Heart left ventricle (tissue), 16 donors: ENCODE measurements around the gene ZNF627. TPM values are rescaled to one million over a fixed set of nuclear protein-coding genes. Genes with fewer than 3 reads are reported as not detected.

Experiments
- ATAC-seq, 4 donors: fragments of 200-7000 bp; cut with Tn5 transposase; one replicate each; pipeline ENCODE4 v1.9.1; 2020 to 2022; ENCODE audit warnings: moderate library complexity in 4 of 4, mild to moderate bottlenecking in 3 of 4, moderate number of reproducible peaks in 1 of 4
- DNase-seq, 5 donors: peaks; one replicate each; pipeline ENCODE4 v3.0.0-alpha.2; 2020
- H3K27ac ChIP-seq, 12 donors: fragments of 200-600 bp; sonication (generic) in 4 of 12; one replicate each; pipeline versions ENCODE4 v1.5.0 to v1.8.0; 2016 to 2022; ENCODE audit warnings: mild to moderate bottlenecking in 2 of 12
- H3K27me3 ChIP-seq, 9 donors: fragments of 200-600 bp; sonication (generic) in 2 of 9; one replicate each; pipeline versions ENCODE4 v1.5.1 to v1.8.0; 2016 to 2022; ENCODE audit warnings: mild to moderate bottlenecking in 3 of 9
- H3K36me3 ChIP-seq, 9 donors: fragments of 200-600 bp; sonication (generic) in 2 of 9; one replicate each; pipeline versions ENCODE4 v1.5.0 to v1.8.0; 2018 to 2022; ENCODE audit warnings: mild to moderate bottlenecking in 2 of 9
- H3K4me1 ChIP-seq, 12 donors: fragments of 200-600 bp; sonication (generic) in 4 of 12; one replicate each; pipeline versions ENCODE4 v1.5.0 to v1.8.0; 2016 to 2022; ENCODE audit warnings: mild to moderate bottlenecking in 3 of 12
- H3K4me3 ChIP-seq, 12 donors: fragments of 200-600 bp; sonication (generic) in 4 of 12; one replicate each; pipeline versions ENCODE4 v1.5.0 to v1.8.0; 2017 to 2022; ENCODE audit warnings: mild to moderate bottlenecking in 9 of 12, moderate library complexity in 4 of 12
- H3K9me3 ChIP-seq, 12 donors: fragments of 200-600 bp; sonication (generic) in 4 of 12; one replicate each; pipeline versions ENCODE4 v1.5.0 to v1.8.0; 2016 to 2022; ENCODE audit warnings: mild to moderate bottlenecking in 1 of 12
- CTCF ChIP-seq, 12 donors: fragments of 200-600 bp; sonication (generic) in 4 of 12; IDR thresholded peaks; one replicate each; pipeline versions ENCODE4 v1.5.0 to v1.8.0; 2018 to 2022; ENCODE audit warnings: antibody characterized with exemption in 12 of 12, mild to moderate bottlenecking in 5 of 12
- POLR2A ChIP-seq, 2 donors: fragments of 450-650 bp; IDR thresholded peaks; one replicate each; pipeline ENCODE4 v1.6.1; 2017; ENCODE audit warnings: antibody characterized with exemption in 2 of 2, mild to moderate bottlenecking in 2 of 2, moderate library complexity in 2 of 2
- WGBS, 4 donors: extraction: QIAGEN DNeasy Blood & Tissue Kit in 2 of 4; methylation state at CpG; one replicate each; pipeline versions ENCODE4 v1.1.5 to v1.1.7; 2013 to 2018; 5-methylcytosine and 5-hydroxymethylcytosine counted together
- intact Hi-C, 10 donors: fragments of 100-400 bp; cut with DNase I; formaldehyde crosslinking; loops; one replicate each; pipeline versions ENCODE4 v1.11.1 to v1.14.2; 2022
- polyA plus RNA-seq, 2 donors: library from polyadenylated mRNA; stranded (reverse); fragments of 200-250 nt; gene quantifications; one replicate each; pipeline ENCODE4 v1.2.3, GENCODE V29; 2013
- total RNA-seq, 9 donors: library from RNA; depleted of rRNA in 2 of 9; stranded (reverse); fragments of >200 nt in 2 of 9; fragmentation: NEBNext Ultra II Directional in 3 of 9; extraction: Animal tissue kit (Norgen Biotek cat#: 25700) in 3 of 9; gene quantifications; one replicate each; pipeline versions ENCODE4 v1.1.0 to v1.2.4, GENCODE V29; 2016 to 2023
- donor health status: ischemic (EF 13 %, LVEDD 7.1; RV severe dilation, severe dysfunction).
- donor health status: healthy with polysubstance abuse.
- donor health status: DM: no; HTN: yes; CAD: no.
- donor health status: DM: no; HTN: no; CAD: no.
- donor health status: ischemic (EF 25% LVEDD 6.9; RV normal size, moderate dysfunction).
- donor health status: ischemic (EF 25% LVEDD 5.7; RV mildly dilated, moderate dysfunction).
- donor health status: healthy.
- donor health status: DM: yes; HTN: yes; CAD: no.
- donor health status: ischemic (EF 35%, LVEDD 5.7; RV mildly dilated, moderate dysfunction).
- donor health status: nonischemic (EF 11% LVEDD 7.7; RV severe dilation, severe dysfunction).
- donor health status: DM: yes; HTN: yes; CAD: no.
- donor health status: PGD.
- donor health status: ischemic (EF 29% LVEDD 5.4; RV normal size, mild dysfunction).
- donor health status: nonischemic (EF 23%, LVEDD 6.1; RV moderate dilation, normal function).

Gene ZNF627
- total and polyA plus RNA-seq, 11 donors: 2.5 to 9.2 (median 5.5) TPM

GRCh38 chr19:11550265-11550664, 47.0 kb upstream of the ZNF627 start:
- peaks cover 0 to 5% (median 0%) of the 10 kb centered on the region in 12 donors for H3K4me1 ChIP-seq
- no peak for DNase-seq
- no peaks in the 10 kb centered on the region for H3K9me3 ChIP-seq
- H3K36me3 ChIP-seq: peaks cover 0 to 47% (median 27%) of the 10 kb centered on the region in 9 donors
- no peak for ATAC-seq
- H3K27ac ChIP-seq: peak overlapping the region in 1 of 12 donors; percentile 89
- intact Hi-C loops: no loop called here
- H3K4me3 ChIP-seq: no peak overlapping the region
- H3K27me3 ChIP-seq: no peaks in the 10 kb centered on the region
- TF ChIP-seq POLR2A (IDR thresholded peaks at IDR 0.05): no peak
- TF ChIP-seq CTCF (IDR thresholded peaks at IDR 0.05): no peak
- WGBS, 4 donors: 87 to 98% (median 90%) methylated on average over 8 of the region's 8 CpGs

- Histone ChIP-seq H3K36me3 (peaks cover 0 to 46% (median 30%) of the 10 kb centered on the region in 9 donors), H3K27me3 (no peaks in the 10 kb centered on the region), H3K9me3 (no peaks in the 10 kb centered on the region), H3K4me1 (peaks cover 0 to 14% (median 0%) of the 10 kb centered on the region in 12 donors), H3K27ac (peak overlapping the region in 1 of 12 donors; percentile 89), H3K4me3 (no peak overlapping the region)
- ATAC-seq: peak in 3 of 4 donors; percentile 6 to 55 (median 18)
- DNase-seq: peak in 1 of 5 donors; percentile 65
- WGBS, 4 donors: 77 to 88% (median 81%) methylated on average over 10 to 26 of the region's 26 CpGs
- intact Hi-C loops: no loop called here
- peak in 7 of 12 donors; percentile 10 to 39 (median 29) for TF ChIP-seq CTCF (IDR thresholded peaks at IDR 0.05)
- no peak for TF ChIP-seq POLR2A (IDR thresholded peaks at IDR 0.05)
These were observed 45.6 kb upstream of the ZNF627 start for GRCh38 chr19:11551603-11552235.

GRCh38 chr19:11552666-11553372, 44.5 kb upstream of the ZNF627 start:
- no peak for DNase-seq
- peaks cover 0 to 16% (median 4%) of the 10 kb centered on the region in 12 donors for H3K4me1 ChIP-seq
- no peaks in the 10 kb centered on the region for H3K9me3 ChIP-seq
- H3K27me3 ChIP-seq: no peaks in the 10 kb centered on the region
- WGBS, 4 donors: 76 to 82% (median 78%) methylated on average over 8 to 20 of the region's 20 CpGs
- ATAC-seq: no peak
- TF ChIP-seq CTCF (IDR thresholded peaks at IDR 0.05): no peak
- no peak for TF ChIP-seq POLR2A (IDR thresholded peaks at IDR 0.05)
- H3K36me3 ChIP-seq: peaks cover 0 to 41% (median 30%) of the 10 kb centered on the region in 9 donors
- H3K4me3 ChIP-seq: no peak overlapping the region
- intact Hi-C loops: no loop called here
- peak overlapping the region in 1 of 12 donors; percentile 89 for H3K27ac ChIP-seq

- TF ChIP-seq CTCF (IDR thresholded peaks at IDR 0.05): no peak
- TF ChIP-seq POLR2A (IDR thresholded peaks at IDR 0.05): no peak
- Histone ChIP-seq H3K27ac (no peak overlapping the region), H3K27me3 (no peaks in the 10 kb centered on the region), H3K36me3 (peaks cover 0 to 36% (median 29%) of the 10 kb centered on the region in 9 donors), H3K4me3 (no peak overlapping the region), H3K9me3 (no peaks in the 10 kb centered on the region), H3K4me1 (peaks cover 0 to 26% (median 11%) of the 10 kb centered on the region in 12 donors)
- ATAC-seq: no peak
- DNase-seq: no peak
- intact Hi-C loops: no loop called here
- 88 to 93% (median 93%) methylated on average over 12 of the region's 12 CpGs for WGBS, 4 donors
These were observed 43.1 kb upstream of the ZNF627 start for GRCh38 chr19:11554160-11554559.
